Renal cortical epithelial cell (primary cell): ENCODE results near the gene ITGB5. TPM values are rescaled to one million over a fixed set of nuclear protein-coding genes. Genes with fewer than 3 reads are reported as not detected.
A peak's percentile ranks its signal among the peaks of the same experiment; 100 is the strongest.

Source experiments
- DNase-seq: peaks from one replicate; pipeline ENCODE4 v3.0.0-alpha.2; 2011; ENCODE audit warnings: low read depth
- total RNA-seq: library from RNA; depleted of rRNA; stranded (reverse); fragments of >200 nt; gene quantifications from 2 replicates; pipeline ENCODE4 v1.2.3, GENCODE V29; 2014

ITGB5 gene
- total RNA-seq, 1 donor from 2014 or later = 304 TPM

DNA sequence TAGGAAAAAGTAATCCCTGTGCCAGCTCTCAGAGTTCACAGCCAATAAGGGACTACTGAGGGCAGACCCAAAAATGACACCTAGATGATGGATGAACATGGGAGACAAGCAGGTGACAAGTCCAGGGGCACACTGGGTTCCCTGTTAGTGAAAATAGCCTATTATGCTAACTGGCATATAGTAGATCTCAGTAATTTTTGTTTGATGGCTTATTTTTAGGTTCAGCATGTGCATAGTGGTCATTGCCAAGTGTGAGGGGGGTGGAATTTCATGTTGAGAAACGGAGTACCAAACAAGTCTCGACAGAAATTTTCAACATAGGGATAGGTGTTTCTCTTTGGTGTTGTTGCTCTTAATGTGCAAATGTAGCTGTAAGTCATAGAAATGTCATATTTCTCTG is 6.4 kb upstream of the ITGB5 start:
- DNase-seq = no peak

- no peak for DNase-seq
These were observed 3.5 kb upstream of the ITGB5 start for GRCh38 chr3:124890573-124891190.

DNA sequence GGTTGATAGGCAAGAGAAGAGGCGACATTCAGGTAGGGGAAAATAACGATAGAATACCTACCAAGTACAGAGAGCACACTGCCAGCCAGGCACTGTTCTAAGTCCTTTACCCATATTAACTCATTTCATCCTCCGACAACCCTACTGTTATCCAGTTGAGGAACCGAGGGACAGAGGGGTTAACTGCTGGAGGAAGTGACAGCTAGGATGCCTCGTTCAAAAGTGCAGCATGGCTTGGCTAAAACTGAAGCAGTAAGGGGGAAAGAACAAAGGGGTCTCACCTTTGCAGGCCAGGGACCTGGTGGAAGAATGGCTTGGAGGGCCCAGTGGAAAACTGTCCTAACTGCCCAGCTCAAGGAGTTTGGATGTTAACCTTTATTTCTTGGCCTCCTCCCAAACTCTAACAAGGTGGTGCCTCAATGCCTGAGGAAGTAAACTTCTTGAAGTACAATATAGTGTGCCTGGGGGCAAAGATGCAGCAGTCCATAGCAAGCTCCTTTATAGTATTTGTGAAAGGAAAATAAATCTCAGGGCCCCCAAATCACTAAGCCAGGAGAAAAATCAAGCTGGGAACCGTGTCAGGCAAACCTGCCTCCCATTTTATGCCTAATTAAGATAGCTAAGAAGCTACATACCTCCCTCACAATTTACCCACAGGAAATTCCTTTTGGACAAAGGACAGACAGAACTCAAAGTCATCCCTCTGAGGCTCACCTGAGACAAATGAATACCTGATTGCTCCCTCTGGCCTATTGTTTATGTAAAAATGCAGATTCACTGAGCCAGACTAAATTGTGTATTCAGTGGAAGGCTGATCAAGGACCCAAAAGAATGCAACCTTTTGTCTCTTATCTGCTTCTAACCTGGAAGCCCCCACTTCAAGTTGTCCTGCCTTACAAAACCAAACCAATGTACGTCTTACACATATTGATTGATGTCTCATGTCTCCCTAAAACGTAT is 1.6 kb upstream of the ITGB5 start:
- DNase-seq = no peak

DNA sequence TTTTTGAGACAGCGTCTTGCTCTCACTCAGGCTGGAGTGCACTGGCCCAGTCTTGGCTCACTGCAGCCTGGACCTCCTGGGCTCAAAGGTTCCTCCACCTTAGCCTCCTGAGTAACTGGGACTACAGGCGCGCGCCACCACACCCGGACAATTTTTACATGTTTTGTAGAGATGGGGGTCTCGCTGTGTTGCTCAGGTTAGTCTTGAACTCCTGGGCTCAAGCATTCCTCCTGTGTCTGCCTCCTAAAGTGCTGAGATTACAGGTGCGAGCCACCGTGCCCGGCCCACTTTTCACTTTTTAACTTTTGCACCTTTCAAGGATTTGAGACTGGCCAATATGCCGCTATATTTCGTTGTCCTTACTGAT is 750 bp upstream of the ITGB5 start:
- no peak for DNase-seq

- DNase-seq = no peak
These were observed 753 bp downstream of the ITGB5 start for GRCh38 chr3:124886168-124887056.

GRCh38 chr3:124885466-124886167 is 1.5 kb downstream of the ITGB5 start:
- peak; percentile 29 for DNase-seq

DNA sequence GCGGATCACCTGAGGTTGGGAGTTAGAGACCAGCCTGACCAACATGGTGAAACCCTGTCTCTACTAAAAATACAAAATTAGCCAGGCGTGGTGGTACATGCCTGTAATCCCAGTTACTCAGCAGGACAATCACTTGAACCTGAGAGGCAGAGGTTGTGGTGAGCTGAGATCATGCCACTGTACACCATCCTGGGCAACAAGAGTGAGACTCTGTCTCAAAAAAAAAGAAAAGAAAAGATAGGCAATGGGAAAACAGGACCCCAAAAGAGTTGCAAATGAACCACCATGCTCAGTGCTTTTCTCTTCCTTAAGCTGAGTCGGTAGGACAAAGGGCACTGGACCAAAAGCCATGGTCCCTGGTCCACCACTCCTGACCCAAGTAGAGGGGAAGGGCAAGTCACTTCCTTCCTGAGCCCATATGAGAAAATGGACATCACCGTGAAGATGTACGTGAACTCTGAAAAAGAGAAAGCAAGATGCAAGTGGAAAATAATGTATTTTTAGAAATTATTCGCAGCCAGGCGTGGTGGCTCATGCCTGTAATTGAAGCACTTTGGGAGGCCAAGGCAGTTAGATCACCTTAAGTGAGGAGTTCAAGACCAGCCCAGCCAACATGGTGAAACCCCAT is 2.6 kb downstream of the ITGB5 start:
- peak; percentile 49 for DNase-seq

- peak; percentile 73 for DNase-seq
These were observed 3.2 kb downstream of the ITGB5 start for GRCh38 chr3:124883766-124884473.

DNA sequence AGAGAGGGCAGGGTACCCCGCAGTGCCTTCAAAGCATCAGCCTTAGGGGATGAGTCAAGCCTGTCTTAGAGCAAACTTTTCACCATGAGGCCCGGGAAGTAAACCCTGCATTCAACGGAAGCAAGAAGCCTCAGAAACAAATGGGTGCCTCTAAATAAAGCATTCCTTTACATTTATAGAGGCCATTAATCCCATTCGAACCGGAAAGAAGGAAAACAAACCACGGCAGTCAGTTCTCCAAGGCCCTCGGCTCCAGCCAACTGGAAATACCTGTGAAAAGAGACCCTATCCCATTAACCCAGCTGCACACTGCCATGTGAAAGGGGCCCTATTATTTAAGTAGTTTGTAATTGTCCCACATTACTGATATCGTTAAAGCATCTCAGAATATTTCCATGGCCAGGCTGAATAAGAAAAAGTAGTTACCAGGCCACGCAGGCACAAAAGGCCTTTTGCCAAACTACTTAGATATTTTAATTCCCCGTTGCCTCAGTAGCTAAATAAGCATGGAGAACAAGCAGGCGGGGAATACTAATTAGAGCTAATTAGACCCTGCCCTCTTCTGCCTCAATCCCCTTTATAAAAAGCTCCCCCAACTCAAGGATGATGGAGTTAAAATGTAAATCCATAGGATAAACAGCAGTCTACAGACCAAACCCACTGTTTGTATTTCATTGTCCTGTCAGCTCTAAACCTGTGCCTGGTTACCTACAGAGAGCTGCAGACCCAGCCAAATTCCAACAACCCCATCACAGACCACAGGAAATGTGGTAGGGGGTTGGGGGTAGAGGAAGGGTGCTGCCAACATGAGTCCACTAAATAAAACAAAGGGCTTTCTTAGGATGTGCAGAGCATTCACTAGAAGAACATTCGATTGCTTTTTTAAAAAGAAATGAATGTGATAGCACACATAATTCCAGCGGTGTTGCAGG is 4.1 kb downstream of the ITGB5 start:
- no peak for DNase-seq

DNA sequence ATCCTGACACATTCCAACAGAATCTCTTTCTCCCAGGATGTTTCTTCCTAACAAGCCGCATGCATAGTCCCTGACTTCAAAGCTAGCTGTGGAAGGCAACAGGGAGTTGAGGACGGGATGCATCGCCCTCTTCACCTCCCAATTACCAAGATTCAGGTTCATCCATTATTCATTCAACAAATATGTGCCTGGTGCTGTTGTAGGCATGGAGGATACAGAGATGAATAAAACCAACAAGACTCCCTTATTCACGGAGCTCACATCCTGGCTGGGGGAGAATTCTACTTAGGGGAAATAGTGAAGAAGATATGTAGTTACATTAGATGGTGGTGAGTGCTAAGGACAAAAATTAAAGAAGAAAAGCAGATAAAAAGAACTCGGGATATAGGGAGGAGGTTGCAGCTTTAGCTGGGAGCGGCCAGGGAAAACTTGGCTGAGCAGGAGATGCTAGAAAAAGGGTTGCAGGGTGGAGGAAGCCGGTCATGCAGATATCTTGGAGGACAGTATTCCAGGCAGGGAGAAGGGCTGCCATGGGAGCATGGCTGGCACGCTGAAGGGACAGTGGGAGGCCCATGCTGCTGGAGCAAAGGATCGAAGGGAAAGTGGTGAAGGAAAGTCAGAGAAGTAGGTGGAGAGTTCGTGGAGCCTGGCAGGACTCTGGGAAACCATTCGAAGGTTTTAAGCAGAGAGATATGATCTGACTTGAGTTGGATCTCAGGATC is 5.0 kb downstream of the ITGB5 start:
- DNase-seq = no peak

DNA sequence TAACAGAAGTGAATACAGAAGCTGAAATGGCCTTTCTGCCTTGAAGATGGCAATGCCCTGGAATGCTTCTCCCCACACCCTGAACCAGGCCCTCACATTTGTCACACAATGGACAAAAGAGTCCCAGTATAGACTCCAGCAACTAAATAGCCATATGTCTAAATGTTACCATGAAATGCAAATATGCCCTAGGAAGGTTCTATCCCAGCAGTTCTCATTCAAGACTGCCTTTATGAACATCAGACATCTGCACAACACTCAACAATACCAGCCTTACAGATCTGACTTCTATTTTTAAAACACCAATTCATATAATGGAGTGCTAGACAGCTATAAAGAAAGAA is 7.9 kb downstream of the ITGB5 start:
- DNase-seq = no peak

DNA sequence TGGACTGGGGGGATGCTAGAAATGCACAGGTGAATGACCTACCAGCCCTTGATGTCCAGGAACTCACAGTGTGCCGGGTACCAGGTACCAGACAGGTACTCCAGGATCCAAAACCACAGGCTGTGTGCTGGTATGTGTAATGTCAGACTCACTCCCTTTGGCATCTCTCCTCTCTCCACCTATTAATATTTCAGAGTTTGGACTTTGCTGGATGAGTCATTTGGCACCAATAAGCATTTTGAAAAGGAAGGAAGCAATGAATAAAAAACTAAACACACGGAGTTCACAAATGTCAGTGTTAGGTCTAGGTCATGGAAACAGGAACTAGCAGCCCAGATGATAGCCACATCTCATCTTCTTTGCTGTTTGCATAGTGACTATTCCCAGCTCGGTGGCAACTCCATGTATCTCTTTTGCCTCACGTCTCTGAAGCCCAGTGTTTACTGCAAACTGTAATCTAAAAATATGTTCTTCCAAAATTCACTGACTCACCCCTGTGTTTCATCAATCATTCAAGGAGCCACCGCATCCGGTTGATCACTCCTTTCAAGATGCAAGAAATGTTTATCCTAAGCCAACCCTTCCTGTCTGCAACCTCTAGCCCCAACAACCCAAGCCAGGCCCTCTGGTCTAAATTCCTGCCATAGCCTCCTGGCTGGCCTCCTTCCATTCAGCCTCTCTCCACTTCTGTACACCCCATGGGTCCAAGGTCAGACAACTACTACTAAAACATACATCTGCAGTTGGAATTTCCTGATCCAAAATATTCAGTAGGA is 8.4 kb downstream of the ITGB5 start:
- DNase-seq = peak; percentile 92

DNA sequence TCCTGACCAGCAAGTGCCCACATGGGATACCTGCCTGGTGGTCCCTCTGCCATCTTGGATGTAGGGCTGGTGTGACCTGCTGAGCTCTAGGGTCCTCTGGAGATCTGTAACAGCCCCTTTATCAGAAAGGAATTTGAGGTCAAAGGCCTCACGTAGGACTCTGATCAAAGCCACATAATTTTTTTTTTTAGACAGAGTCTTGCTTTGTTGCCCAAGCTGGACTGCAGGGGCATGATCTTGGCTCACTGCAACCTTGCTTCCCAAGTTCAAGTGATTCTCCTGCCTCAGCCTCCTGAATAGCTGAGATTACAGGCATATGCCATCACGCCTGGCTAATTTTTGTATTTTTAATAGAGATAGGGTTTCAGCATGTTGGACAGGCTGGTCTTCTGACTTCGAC is 9.5 kb downstream of the ITGB5 start:
- DNase-seq = no peak

- DNase-seq = no peak
These were observed 10.7 kb downstream of the ITGB5 start for GRCh38 chr3:124876401-124876878.

GRCh38 chr3:124873226-124873625 is 13.9 kb downstream of the ITGB5 start:
- no peak for DNase-seq

DNA sequence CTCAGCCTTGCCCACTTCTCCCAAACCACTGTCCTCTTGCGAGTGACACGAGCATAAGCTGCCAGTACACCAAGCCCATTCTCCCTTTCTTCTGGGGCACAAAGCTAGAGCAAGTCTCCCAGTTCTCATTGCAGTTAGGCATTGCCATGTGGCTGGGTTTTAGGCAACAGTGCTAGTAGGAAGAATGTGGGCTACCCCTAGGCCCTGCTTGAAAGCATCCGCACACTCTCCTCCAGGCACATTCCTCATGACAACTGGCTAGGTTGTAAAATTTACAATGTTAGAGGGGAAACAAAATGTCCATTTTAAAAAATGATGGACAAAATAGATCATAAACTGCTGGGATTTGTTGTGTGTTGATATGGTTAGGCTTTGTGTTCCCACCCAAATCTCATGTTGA is 19.7 kb downstream of the ITGB5 start:
- DNase-seq = no peak

DNA sequence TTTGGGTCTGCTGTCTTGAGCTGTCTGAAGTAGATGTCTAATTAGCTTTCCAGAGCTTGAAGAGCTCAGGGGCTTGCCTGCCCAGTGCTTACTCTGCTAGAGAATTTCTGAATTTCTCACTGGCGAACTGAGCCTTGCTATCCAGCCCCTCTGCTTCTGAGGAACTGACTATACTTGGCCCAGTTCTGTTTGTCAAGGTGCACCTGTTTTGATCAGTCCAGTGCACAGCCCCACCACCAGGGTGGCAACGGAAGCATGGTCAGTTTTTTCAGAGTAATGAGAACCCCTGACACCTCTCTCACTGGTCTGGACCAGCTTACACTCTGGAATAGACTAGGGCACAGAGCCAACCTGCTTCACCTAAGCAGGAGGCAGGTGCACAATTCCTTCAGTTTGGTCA is 25.2 kb downstream of the ITGB5 start:
- no peak for DNase-seq

- no peak for DNase-seq
These were observed 26.1 kb downstream of the ITGB5 start for GRCh38 chr3:124861041-124861440.
